ENCODE measurements around the gene APLN. TPM values are rescaled to one million over a fixed set of nuclear protein-coding genes. Genes with fewer than 3 reads are reported as not detected.
A peak's percentile ranks its signal among the peaks of the same experiment; 100 is the strongest.

Gene APLN
- polyA plus RNA-seq, 1 experiment = 0.21 TPM

DNA sequence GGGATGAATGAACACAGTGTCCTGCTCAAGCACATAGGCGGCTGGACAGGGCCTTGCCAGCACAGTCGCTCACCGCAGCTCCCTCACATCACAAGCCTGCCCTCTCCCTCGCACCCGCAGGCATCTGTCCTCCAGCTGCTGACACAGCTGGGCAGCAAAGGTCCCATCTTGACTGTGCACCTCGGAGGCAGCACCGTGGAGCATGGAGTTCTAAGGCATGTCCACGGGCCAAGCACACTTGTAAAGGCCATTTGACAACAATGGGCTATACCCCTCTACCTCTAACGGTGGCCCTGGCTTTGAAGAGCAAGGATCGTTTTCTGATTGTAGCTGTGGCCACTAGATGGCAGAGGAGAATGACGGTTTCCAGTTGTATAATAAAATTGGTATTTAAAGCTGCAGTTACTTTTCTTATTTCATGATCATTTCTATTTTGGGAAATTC is 53.8 kb downstream of the APLN start:
- no peaks in the 10 kb centered on the region for H3K9me3 ChIP-seq (ENCODE audit: control insufficient read depth, insufficient read depth, low read length)
- TF ChIP-seq, protein P1, sequence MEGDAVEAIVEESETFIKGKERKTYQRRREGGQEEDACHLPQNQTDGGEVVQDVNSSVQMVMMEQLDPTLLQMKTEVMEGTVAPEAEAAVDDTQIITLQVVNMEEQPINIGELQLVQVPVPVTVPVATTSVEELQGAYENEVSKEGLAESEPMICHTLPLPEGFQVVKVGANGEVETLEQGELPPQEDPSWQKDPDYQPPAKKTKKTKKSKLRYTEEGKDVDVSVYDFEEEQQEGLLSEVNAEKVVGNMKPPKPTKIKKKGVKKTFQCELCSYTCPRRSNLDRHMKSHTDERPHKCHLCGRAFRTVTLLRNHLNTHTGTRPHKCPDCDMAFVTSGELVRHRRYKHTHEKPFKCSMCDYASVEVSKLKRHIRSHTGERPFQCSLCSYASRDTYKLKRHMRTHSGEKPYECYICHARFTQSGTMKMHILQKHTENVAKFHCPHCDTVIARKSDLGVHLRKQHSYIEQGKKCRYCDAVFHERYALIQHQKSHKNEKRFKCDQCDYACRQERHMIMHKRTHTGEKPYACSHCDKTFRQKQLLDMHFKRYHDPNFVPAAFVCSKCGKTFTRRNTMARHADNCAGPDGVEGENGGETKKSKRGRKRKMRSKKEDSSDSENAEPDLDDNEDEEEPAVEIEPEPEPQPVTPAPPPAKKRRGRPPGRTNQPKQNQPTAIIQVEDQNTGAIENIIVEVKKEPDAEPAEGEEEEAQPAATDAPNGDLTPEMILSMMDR (IDR thresholded peaks at IDR 0.05; ENCODE audit: low read depth, low read length) = peak; percentile 59
- no peak for DNase-seq (ENCODE audit: low read depth, low spot score)
- H3K27ac ChIP-seq (ENCODE audit: low read depth, low read length) = no peak overlapping the region
- ChIA-PET CTCF (interaction anchor here (0.5 to 1.3 kb wide), 14 partner anchors 8 to 570 kb away, joined by 3 to 8 read pairs (median 3); no protein-coding TSS in a partner anchor), POLR2A (no interaction called here)
- H3K27me3 ChIP-seq (ENCODE audit: control insufficient read depth, insufficient read depth, low read length) = no peaks in the 10 kb centered on the region
- no peak overlapping the region for H3K4me3 ChIP-seq (ENCODE audit: low read depth, low read length)

DNA sequence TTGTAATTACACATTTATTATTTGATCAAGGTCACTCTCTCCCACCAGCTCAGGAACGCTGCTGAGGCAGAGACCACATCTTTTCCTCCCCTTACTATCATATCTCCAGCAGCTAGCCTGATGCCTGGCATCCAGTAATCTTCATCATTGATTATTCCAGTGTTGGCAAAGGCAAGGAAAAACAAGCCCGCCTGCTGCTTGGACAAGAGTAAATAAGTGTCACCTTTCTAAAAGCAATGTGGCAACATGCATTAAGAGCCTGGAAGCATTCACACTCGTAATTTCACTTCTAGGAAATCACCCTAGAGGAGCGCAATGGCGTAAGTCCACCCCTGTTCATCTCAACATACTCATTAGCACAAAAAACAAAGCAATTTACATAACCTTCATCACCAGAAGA is 54.8 kb downstream of the APLN start:
- no peak for DNase-seq (ENCODE audit: low read depth, low spot score)
- H3K27me3 ChIP-seq (ENCODE audit: control insufficient read depth, insufficient read depth, low read length) = no peaks in the 10 kb centered on the region
- H3K9me3 ChIP-seq (ENCODE audit: control insufficient read depth, insufficient read depth, low read length) = no peaks in the 10 kb centered on the region
- no peak overlapping the region for H3K4me3 ChIP-seq (ENCODE audit: low read depth, low read length)
- ChIA-PET CTCF (interaction anchor here (1.0 kb wide), 1 partner anchor 461 kb away, joined by 4 read pairs; no protein-coding TSS in a partner anchor), POLR2A (no interaction called here)
- no peak overlapping the region for H3K27ac ChIP-seq (ENCODE audit: low read depth, low read length)
- TF ChIP-seq, protein P1 (IDR thresholded peaks at IDR 0.05; ENCODE audit: low read depth, low read length) = no peak

DNA sequence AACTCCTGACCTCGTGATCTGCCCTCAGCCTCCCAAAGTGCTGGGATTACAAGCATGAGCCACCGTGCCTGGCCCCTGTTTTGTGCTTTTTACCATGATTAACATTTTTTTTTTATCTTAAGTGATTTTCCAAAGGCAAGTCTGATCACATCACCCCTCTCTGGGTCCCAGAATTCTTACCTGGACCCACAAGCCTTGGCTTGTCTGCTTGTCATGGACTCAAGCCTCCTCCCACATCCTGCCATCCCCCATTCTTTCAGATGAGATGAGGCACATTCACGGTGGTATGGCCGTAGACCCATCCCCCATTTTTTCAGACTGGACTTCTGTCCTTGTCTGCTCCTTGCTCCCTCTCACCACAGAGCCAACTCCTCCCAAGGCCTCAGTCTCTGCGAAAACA is 55.3 kb downstream of the APLN start:
- Histone ChIP-seq H3K9me3 (ENCODE audit: control insufficient read depth, insufficient read depth, low read length) (no peaks in the 10 kb centered on the region), H3K27ac (ENCODE audit: low read depth, low read length) (no peak overlapping the region), H3K4me3 (ENCODE audit: low read depth, low read length) (no peak overlapping the region), H3K27me3 (ENCODE audit: control insufficient read depth, insufficient read depth, low read length) (no peaks in the 10 kb centered on the region)
- ChIA-PET POLR2A (no interaction called here), CTCF (interaction anchor here (1.0 kb wide), 1 partner anchor 461 kb away, joined by 4 read pairs; no protein-coding TSS in a partner anchor)
- TF ChIP-seq, protein P1 (IDR thresholded peaks at IDR 0.05; ENCODE audit: low read depth, low read length) = no peak
- no peak for DNase-seq (ENCODE audit: low read depth, low spot score)

DNA sequence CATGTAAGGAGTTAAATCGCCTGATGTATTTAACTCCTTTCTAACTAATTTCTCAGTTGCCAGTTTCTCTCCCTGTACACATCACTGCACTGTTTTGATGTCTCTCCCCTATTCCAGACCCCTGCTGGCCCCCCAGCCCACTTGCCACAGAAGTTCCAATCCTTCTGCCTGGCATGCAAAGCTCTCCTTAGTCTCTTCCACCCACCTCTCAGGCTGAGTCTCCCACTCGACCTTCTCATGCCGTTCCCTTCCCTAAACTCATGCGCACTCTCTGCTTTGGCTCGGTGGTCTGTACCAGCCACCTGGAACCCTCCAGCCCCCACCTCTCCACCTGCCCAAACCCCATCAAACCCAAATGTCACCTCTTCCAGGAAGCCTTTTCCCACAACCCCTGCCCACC is 56.9 kb downstream of the APLN start:
- POLR2A ChIA-PET = no interaction called here
- DNase-seq (ENCODE audit: low read depth, low spot score) = no peak
- CTCF ChIA-PET = no interaction called here
- no peaks in the 10 kb centered on the region for H3K9me3 ChIP-seq (ENCODE audit: control insufficient read depth, insufficient read depth, low read length)
- no peaks in the 10 kb centered on the region for H3K27me3 ChIP-seq (ENCODE audit: control insufficient read depth, insufficient read depth, low read length)
- TF ChIP-seq, protein P1 (IDR thresholded peaks at IDR 0.05; ENCODE audit: low read depth, low read length) = no peak
- H3K27ac ChIP-seq (ENCODE audit: low read depth, low read length) = no peak overlapping the region
- H3K4me3 ChIP-seq (ENCODE audit: low read depth, low read length) = no peak overlapping the region

DNA sequence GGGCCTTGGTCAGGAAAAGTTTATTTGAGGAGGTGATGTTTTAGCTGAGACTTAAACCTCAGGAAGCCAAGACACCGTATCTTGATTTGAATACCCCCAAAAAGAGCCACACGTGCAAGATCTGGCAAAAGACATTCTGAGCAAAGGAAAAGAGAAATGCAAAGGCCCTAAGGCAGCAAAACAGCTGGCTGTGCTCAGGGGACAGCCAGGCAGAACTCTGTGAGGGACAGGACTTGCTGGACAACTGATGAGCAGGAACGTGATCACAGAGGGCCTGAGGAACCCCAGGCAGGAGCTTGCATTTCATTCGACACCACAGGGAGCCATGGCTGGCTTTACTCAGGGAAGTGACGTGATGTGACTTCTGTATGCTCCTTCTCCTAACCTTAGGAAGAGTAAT is 58.7 kb downstream of the APLN start:
- Histone ChIP-seq H3K27ac (ENCODE audit: low read depth, low read length) (no peak overlapping the region), H3K9me3 (ENCODE audit: control insufficient read depth, insufficient read depth, low read length) (no peaks in the 10 kb centered on the region), H3K4me3 (ENCODE audit: low read depth, low read length) (no peak overlapping the region), H3K27me3 (ENCODE audit: control insufficient read depth, insufficient read depth, low read length) (no peaks in the 10 kb centered on the region)
- TF ChIP-seq, protein P1 (IDR thresholded peaks at IDR 0.05; ENCODE audit: low read depth, low read length) = no peak
- ChIA-PET POLR2A (no interaction called here), CTCF (interaction anchor here (0.7 to 1.3 kb wide), 2 partner anchors 9 to 415 kb away, joined by 4 to 5 read pairs; no protein-coding TSS in a partner anchor)
- no peak for DNase-seq (ENCODE audit: low read depth, low spot score)

Other genes starting within 250 kb of the APLN start
- gene SMARCA1, start 131.5 kb downstream of the APLN start, polyA plus RNA-seq (2011; rRNA removed) = 55.5 and 76.9 TPM in 2 replicates
- 26.5 and 29.6 TPM in 2 replicates for gene OCRL, start 114.7 kb downstream of the APLN start, polyA plus RNA-seq (2011; rRNA removed)
- gene XPNPEP2, start 84.0 kb upstream of the APLN start, polyA plus RNA-seq (2011; rRNA removed) = 0.38 and 0.45 TPM in 2 replicates
- gene SASH3, start 125.0 kb upstream of the APLN start, polyA plus RNA-seq (2011; rRNA removed) = not detected in 2 replicates
- 40.9 and 46.0 TPM in 2 replicates for gene ZDHHC9, start 188.9 kb upstream of the APLN start, polyA plus RNA-seq (2011; rRNA removed)